SU-DHL-6 (cell line): Measurements from ENCODE around the gene DTYMK.

ENCODE experiments used
- CTCF ChIP-seq: fragments of 200-600 bp; sonication (generic); IDR thresholded peaks from one replicate; pipeline ENCODE4 v1.5.1; 2017; ENCODE audit warnings: antibody characterized with exemption, mild to moderate bottlenecking, low read length, moderate library complexity; ENCODE audit not compliant: insufficient read depth, poor library complexity, severe bottlenecking
- EZH2phosphoT487 ChIP-seq: fragments of 200-600 bp; sonication (generic), shearing (Covaris generic); conservative IDR thresholded peaks from 2 replicates; pipeline ENCODE4 v1.6.1; 2018; ENCODE audit warnings: mild to moderate bottlenecking, antibody characterized with exemption, low read length, moderate library complexity, mixed read lengths

- TF ChIP-seq CTCF (no peak), EZH2phosphoT487 (no peak)
These were observed 46.3 kb downstream of the DTYMK start for GRCh38 chr2:241640165-241640795.
